ENCODE data around the gene ATP6V1F. TPM values are rescaled to one million over a fixed set of nuclear protein-coding genes. Genes with fewer than 3 reads are reported as not detected.

Gene ATP6V1F
- polyA plus RNA-seq, 1 donor (not counting 4 experiments of a cell fraction or from before 2014, with no cell fraction given), result 263 TPM

DNA sequence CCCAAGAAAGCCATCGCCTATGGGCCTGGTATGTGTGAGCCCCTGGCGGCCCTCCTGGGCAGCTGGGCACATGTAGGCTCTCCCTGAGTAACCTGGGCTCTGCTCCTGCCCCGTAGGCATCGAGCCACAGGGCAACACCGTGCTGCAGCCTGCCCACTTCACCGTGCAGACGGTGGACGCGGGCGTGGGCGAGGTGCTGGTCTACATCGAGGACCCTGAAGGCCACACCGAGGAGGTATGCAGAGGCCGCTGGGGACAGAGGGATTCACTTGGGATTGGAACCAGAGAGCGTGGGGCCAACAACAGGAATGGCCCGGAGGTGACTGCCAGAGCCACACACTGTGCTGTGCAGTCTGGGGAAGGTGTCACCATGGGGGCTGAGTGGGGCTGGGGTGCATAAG, 25.1 kb upstream of the ATP6V1F start:
- FAIRE-seq (no peak), DNase-seq (ENCODE audit: low read depth, low spot score) (no peak)
- Histone ChIP-seq H3K9me3 (ENCODE audit: control insufficient read depth, low read depth, low read length) (no peaks in the 10 kb centered on the region), H3K79me2 (ENCODE audit: control insufficient read depth, insufficient read depth, low read length) (no peaks in the 10 kb centered on the region), H3K27me3 (ENCODE audit: control insufficient read depth, extremely low read depth, insufficient read depth, low read length) (peaks cover 11% of the 10 kb centered on the region), H3K27ac (ENCODE audit: control insufficient read depth, insufficient read depth, low read length) (no peak overlapping the region), H3K36me3 (ENCODE audit: control insufficient read depth in 2 of 2, extremely low read depth in 1 of 2, insufficient read depth in 2 of 2, low read length in 2 of 2) (no peaks in the 10 kb centered on the region), H3K9me1 (ENCODE audit: control insufficient read depth, extremely low read depth, insufficient read depth, low read length) (peaks cover 3% of the 10 kb centered on the region), H2AFZ (ENCODE audit: control insufficient read depth, low read length) (no peak overlapping the region), H3K9ac (ENCODE audit: control insufficient read depth, extremely low read depth, insufficient read depth, low read length) (no peak overlapping the region), H4K20me1 (ENCODE audit: control insufficient read depth, extremely low read depth, insufficient read depth, low read length) (no peaks in the 10 kb centered on the region), H3K4me1 (ENCODE audit: control insufficient read depth, extremely low read depth, insufficient read depth, low read length) (peaks cover 4% of the 10 kb centered on the region), H3K4me3 (ENCODE audit: control insufficient read depth in 2 of 3, extremely low read depth in 1 of 3, insufficient read depth in 2 of 3, low read depth in 1 of 3, low read length in 3 of 3) (no peak overlapping the region), H3K4me2 (ENCODE audit: control insufficient read depth, extremely low read depth, insufficient read depth, low read depth, low read length) (no peak overlapping the region)
- dilution Hi-C loops (cut with MboI; ENCODE audit: extremely low pct_ligation_motif_present, low sequenced_read_pairs), result no loop called here
- TF ChIP-seq, protein P1, sequence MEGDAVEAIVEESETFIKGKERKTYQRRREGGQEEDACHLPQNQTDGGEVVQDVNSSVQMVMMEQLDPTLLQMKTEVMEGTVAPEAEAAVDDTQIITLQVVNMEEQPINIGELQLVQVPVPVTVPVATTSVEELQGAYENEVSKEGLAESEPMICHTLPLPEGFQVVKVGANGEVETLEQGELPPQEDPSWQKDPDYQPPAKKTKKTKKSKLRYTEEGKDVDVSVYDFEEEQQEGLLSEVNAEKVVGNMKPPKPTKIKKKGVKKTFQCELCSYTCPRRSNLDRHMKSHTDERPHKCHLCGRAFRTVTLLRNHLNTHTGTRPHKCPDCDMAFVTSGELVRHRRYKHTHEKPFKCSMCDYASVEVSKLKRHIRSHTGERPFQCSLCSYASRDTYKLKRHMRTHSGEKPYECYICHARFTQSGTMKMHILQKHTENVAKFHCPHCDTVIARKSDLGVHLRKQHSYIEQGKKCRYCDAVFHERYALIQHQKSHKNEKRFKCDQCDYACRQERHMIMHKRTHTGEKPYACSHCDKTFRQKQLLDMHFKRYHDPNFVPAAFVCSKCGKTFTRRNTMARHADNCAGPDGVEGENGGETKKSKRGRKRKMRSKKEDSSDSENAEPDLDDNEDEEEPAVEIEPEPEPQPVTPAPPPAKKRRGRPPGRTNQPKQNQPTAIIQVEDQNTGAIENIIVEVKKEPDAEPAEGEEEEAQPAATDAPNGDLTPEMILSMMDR (optimal IDR thresholded peaks at IDR 0.05 in 1 of 3, IDR thresholded peaks at IDR 0.05 in 1 of 3, conservative IDR thresholded peaks at IDR 0.05 in 1 of 3; ENCODE audit: extremely low read depth in 1 of 3, insufficient read depth in 2 of 3, low read length in 3 of 3), result no peak
- TF ChIP-seq EZH2 (IDR thresholded peaks at IDR 0.05; ENCODE audit: low read length), result no peak

- DNase-seq (ENCODE audit: low read depth, low spot score) (no peak), FAIRE-seq (no peak)
- Histone ChIP-seq H3K9me3 (ENCODE audit: control insufficient read depth, low read depth, low read length) (no peaks in the 10 kb centered on the region), H3K4me3 (ENCODE audit: control insufficient read depth in 2 of 3, extremely low read depth in 1 of 3, insufficient read depth in 2 of 3, low read depth in 1 of 3, low read length in 3 of 3) (no peak overlapping the region), H3K9ac (ENCODE audit: control insufficient read depth, extremely low read depth, insufficient read depth, low read length) (no peak overlapping the region), H3K4me2 (ENCODE audit: control insufficient read depth, extremely low read depth, insufficient read depth, low read depth, low read length) (no peak overlapping the region), H3K9me1 (ENCODE audit: control insufficient read depth, extremely low read depth, insufficient read depth, low read length) (peaks cover 3% of the 10 kb centered on the region), H3K79me2 (ENCODE audit: control insufficient read depth, insufficient read depth, low read length) (no peaks in the 10 kb centered on the region), H3K4me1 (ENCODE audit: control insufficient read depth, extremely low read depth, insufficient read depth, low read length) (peaks cover 4% of the 10 kb centered on the region), H4K20me1 (ENCODE audit: control insufficient read depth, extremely low read depth, insufficient read depth, low read length) (no peaks in the 10 kb centered on the region), H3K27ac (ENCODE audit: control insufficient read depth, insufficient read depth, low read length) (no peak overlapping the region), H2AFZ (ENCODE audit: control insufficient read depth, low read length) (no peak overlapping the region), H3K36me3 (ENCODE audit: control insufficient read depth in 2 of 2, extremely low read depth in 1 of 2, insufficient read depth in 2 of 2, low read length in 2 of 2) (no peaks in the 10 kb centered on the region), H3K27me3 (ENCODE audit: control insufficient read depth, extremely low read depth, insufficient read depth, low read length) (peaks cover 4% of the 10 kb centered on the region)
- dilution Hi-C loops (cut with MboI; ENCODE audit: extremely low pct_ligation_motif_present, low sequenced_read_pairs), result no loop called here
- no peak for TF ChIP-seq EZH2 (IDR thresholded peaks at IDR 0.05; ENCODE audit: low read length)
- TF ChIP-seq, protein P1 (optimal IDR thresholded peaks at IDR 0.05 in 1 of 3, IDR thresholded peaks at IDR 0.05 in 1 of 3, conservative IDR thresholded peaks at IDR 0.05 in 1 of 3; ENCODE audit: extremely low read depth in 1 of 3, insufficient read depth in 2 of 3, low read length in 3 of 3), result no peak
These were observed 24.4 kb upstream of the ATP6V1F start for GRCh38 chr7:128838109-128838779.
